PFSK-1 (cell line): ENCODE data around the gene SRRT.

Experiments used
- REST ChIP-seq, 2 experiments: IDR thresholded peaks; 2 replicates each; pipeline versions ENCODE4 v1.6.1 to v1.8.0; 2011 to 2012; ENCODE audit warnings: low read depth in 2 of 2, low read length in 2 of 2, control low read depth in 1 of 2, inconsistent platforms in 1 of 2, mild to moderate bottlenecking in 1 of 2, moderate library complexity in 1 of 2; ENCODE audit not compliant: insufficient read depth in 1 of 2
- SIN3A ChIP-seq: IDR thresholded peaks from 2 replicates; pipeline ENCODE4 v1.6.1; 2012; ENCODE audit warnings: mild to moderate bottlenecking, low read length, moderate library complexity, borderline replicate concordance; ENCODE audit not compliant: insufficient read depth
- TAF1 ChIP-seq: IDR thresholded peaks from 2 replicates; pipeline ENCODE4 v1.6.1; 2012; ENCODE audit warnings: low read length, control low read depth, borderline replicate concordance; ENCODE audit not compliant: insufficient read depth

GRCh38 chr7:100874300-100874576 lies 665 bp upstream of the SRRT start:
- no peak for TF ChIP-seq TAF1
- no peak for TF ChIP-seq REST (IDR thresholded peaks at IDR 0.05; ENCODE audit: insufficient read depth in 1 of 2, low read depth in 2 of 2, low read length in 2 of 2)
- TF ChIP-seq SIN3A, result no peak
